ENCODE data around the gene TMEM131L. TPM values are rescaled to one million over a fixed set of nuclear protein-coding genes. Genes with fewer than 3 reads are reported as not detected.

The TMEM131L gene
- total and polyA plus RNA-seq, 5 experiments from 2014 or later: 13.8 to 72.6 (median 32.9) TPM

DNA sequence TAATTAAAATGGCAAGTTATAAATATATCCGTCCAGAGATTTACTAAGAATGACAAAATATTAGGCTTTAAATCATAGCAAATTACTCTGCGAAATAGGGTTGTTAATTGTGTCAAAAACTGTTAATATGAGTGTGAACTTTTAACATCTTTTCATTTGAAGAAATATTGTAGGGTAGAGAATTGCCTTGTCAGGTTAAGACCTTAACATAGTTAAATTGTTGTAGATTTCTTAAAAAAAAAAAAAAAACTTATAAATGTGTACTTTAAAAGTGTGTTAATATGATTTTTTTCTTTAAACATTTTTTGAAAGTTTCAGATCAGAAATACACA, 110.2 kb downstream of the TMEM131L start:
- POLR2A ChIA-PET: interaction anchor here (0.7 to 1.9 kb wide), 4 partner anchors 110 to 733 kb away, joined by 3 to 7 read pairs (median 4); partner anchors contain the start of gene TMEM131L
- Mint-ChIP-seq H3K36me3 (peaks cover 0 to 39% (median 3%) of the 10 kb centered on the region in 3 donors), H3K27ac (peak overlapping the region in 6 of 10 donors; percentile 22 to 65 (median 42)), H3K9me3 (no peaks in the 10 kb centered on the region), H3K4me1 (peaks cover 26 to 68% (median 57%) of the 10 kb centered on the region in 4 donors), H3K4me3 (no peak overlapping the region), H3K27me3 (no peaks in the 10 kb centered on the region)
- ATAC-seq (no peak), DNase-seq (no peak)

DNA sequence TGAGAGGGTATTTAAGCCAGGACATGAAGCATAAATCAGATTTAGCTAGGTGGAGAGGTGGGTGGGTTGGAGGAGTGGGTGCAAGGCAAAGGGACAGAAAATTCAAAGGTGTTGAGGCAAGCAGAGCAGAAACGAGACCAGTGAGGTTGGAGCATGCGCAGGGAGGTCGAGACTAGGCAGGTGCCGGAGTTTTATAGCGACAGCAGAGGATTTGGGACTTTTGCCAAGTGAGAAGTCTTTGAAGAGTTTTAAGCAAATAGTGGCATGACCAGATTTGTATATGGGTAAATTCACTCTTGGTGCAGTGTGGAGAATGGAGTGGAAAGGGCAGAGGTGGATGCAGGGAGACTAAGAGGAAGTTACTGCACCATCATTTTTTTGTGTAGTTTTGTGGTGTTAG, 110.9 kb downstream of the TMEM131L start:
- Mint-ChIP-seq H3K9me3 (no peaks in the 10 kb centered on the region), H3K36me3 (peaks cover 0 to 38% (median 3%) of the 10 kb centered on the region in 3 donors), H3K27me3 (no peaks in the 10 kb centered on the region), H3K27ac (peak overlapping the region in 9 of 10 donors; percentile 2 to 81 (median 57)), H3K4me3 (peak overlapping the region in 1 of 10 donors; percentile 41), H3K4me1 (peaks cover 23 to 67% (median 55%) of the 10 kb centered on the region in 4 donors)
- ATAC-seq: no peak
- no peak for DNase-seq
- POLR2A ChIA-PET: interaction anchor here (0.7 to 1.9 kb wide), 3 partner anchors 111 to 229 kb away, joined by 3 to 7 read pairs (median 4); partner anchors contain the start of gene TMEM131L

DNA sequence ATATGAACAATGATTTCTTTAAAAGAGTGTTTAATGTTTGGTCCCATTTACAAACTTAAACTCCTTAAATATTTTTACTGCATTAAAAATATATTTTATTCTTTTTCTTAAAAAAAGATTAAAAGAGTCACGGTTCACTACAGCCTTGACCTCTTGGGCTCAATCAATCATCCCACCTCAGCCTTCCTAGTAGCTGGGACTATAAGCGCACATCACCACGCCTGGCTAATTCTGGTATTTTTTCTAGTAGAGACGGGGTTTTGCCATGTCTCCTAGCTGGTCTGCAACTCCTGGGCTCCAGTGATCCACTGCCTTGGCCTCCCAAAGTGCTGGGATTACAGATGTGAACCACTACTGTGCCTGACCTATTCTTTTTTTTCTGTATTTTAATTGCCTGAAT, 113.2 kb downstream of the TMEM131L start:
- POLR2A ChIA-PET: no interaction called here
- peak overlapping the region in 8 of 10 donors; percentile 15 to 75 (median 48) for H3K27ac Mint-ChIP-seq
- no peak overlapping the region for H3K4me3 Mint-ChIP-seq
- no peaks in the 10 kb centered on the region for H3K9me3 Mint-ChIP-seq
- H3K4me1 Mint-ChIP-seq: peaks cover 15 to 62% (median 38%) of the 10 kb centered on the region in 4 donors
- no peak for ATAC-seq
- peaks cover 0 to 54% (median 9%) of the 10 kb centered on the region in 3 donors for H3K36me3 Mint-ChIP-seq
- DNase-seq: no peak
- no peaks in the 10 kb centered on the region for H3K27me3 Mint-ChIP-seq

DNA sequence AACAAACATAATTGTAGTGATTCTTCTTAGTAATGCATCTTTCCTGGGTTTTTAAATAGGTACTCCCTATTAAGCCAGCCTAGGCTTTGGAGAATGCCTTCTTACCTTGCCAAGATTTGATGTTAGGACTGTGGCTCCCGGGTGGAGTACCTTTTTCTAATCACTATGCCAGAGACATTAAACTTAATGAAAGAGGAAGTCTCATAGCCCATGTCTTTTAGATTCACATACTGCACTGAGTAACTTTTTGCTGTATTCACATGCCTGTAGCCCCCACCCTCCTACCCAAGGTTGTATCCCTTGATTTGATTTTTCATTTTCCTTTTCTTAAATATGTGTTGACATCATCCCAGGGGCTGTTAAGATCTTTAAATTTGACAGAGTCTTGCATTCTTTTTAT, 113.7 kb downstream of the TMEM131L start:
- Mint-ChIP-seq H3K36me3 (peaks cover 0 to 58% (median 9%) of the 10 kb centered on the region in 3 donors), H3K4me3 (no peak overlapping the region), H3K27ac (peak overlapping the region in 9 of 10 donors; percentile 10 to 75 (median 40)), H3K9me3 (no peaks in the 10 kb centered on the region), H3K27me3 (no peaks in the 10 kb centered on the region), H3K4me1 (peaks cover 16 to 62% (median 37%) of the 10 kb centered on the region in 4 donors)
- POLR2A ChIA-PET: no interaction called here
- no peak for ATAC-seq
- DNase-seq: no peak

DNA sequence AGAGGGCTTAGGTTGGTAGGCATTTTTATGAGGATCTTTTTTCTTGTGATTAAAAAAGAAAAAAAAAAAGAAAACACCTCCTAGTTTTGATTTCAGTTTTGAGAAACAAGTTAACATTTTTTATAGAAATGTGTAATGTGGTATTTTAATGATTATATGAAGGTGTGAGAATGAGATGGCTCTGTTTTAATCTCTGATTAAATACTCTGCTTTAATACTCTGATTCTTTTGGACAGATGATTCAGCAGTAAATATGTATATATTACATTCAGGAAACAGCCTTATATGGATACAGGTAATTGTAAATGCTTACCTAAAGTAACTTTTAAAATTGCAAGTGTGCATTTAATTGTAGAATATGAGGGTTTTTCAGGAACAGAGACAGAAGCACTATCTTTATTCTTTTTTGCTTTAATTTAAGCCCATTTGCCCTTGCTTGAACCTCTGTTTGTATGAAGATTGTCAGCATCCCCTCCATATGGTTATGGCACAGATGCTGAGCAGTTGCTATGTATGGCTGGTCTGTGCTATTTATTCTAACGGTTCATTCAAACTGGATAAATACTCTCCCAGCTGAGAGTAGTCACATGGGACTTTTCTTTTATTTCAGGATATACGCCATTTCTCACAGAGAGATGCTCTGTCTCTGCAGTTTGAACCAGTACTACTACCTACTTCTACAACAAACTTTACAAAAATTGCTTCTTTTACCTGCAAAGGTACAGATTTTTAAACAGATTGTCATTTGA, 117.0 kb downstream of the TMEM131L start:
- peaks cover 6 to 41% (median 24%) of the 10 kb centered on the region in 4 donors for H3K4me1 Mint-ChIP-seq
- H3K27ac Mint-ChIP-seq: peak overlapping the region in 6 of 10 donors; percentile 5 to 65 (median 43)
- no peak overlapping the region for H3K4me3 Mint-ChIP-seq
- DNase-seq (no peak), ATAC-seq (no peak)
- H3K27me3 Mint-ChIP-seq: no peaks in the 10 kb centered on the region
- H3K36me3 Mint-ChIP-seq: peaks cover 0 to 77% (median 12%) of the 10 kb centered on the region in 3 donors
- POLR2A ChIA-PET: interaction anchor here (0.7 kb wide), 1 partner anchor 384 kb away, joined by 6 read pairs; no protein-coding TSS in a partner anchor
- no peaks in the 10 kb centered on the region for H3K9me3 Mint-ChIP-seq

DNA sequence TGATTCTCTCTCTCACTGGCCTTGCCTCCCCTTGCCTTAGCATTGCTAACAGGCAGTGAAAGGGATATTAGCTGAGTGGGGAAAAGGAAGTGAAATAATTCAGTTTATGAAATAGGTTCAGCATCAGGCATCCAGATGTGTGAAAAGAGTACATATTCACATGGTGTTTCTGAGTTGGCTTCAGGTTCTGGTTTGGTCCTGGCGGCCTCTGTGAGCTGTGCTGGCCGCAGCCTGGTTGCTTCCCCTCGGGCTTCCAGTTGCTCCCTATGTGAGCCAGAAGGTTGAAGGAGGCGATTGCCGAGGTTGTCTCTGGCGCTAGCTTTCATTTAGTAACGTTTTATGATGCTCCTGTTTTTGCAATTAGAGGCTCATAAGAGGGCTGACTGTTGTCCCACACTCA, 118.9 kb downstream of the TMEM131L start:
- ATAC-seq (no peak), DNase-seq (no peak)
- Mint-ChIP-seq H3K27ac (peak overlapping the region in 8 of 10 donors; percentile 32 to 87 (median 67)), H3K4me3 (no peak overlapping the region), H3K27me3 (no peaks in the 10 kb centered on the region), H3K4me1 (peaks cover 6 to 35% (median 17%) of the 10 kb centered on the region in 4 donors), H3K9me3 (no peaks in the 10 kb centered on the region), H3K36me3 (peaks cover 1 to 89% (median 17%) of the 10 kb centered on the region in 3 donors)
- POLR2A ChIA-PET: interaction anchor here (1.0 kb wide), 1 partner anchor 11 kb away, joined by 3 read pairs; no protein-coding TSS in a partner anchor

DNA sequence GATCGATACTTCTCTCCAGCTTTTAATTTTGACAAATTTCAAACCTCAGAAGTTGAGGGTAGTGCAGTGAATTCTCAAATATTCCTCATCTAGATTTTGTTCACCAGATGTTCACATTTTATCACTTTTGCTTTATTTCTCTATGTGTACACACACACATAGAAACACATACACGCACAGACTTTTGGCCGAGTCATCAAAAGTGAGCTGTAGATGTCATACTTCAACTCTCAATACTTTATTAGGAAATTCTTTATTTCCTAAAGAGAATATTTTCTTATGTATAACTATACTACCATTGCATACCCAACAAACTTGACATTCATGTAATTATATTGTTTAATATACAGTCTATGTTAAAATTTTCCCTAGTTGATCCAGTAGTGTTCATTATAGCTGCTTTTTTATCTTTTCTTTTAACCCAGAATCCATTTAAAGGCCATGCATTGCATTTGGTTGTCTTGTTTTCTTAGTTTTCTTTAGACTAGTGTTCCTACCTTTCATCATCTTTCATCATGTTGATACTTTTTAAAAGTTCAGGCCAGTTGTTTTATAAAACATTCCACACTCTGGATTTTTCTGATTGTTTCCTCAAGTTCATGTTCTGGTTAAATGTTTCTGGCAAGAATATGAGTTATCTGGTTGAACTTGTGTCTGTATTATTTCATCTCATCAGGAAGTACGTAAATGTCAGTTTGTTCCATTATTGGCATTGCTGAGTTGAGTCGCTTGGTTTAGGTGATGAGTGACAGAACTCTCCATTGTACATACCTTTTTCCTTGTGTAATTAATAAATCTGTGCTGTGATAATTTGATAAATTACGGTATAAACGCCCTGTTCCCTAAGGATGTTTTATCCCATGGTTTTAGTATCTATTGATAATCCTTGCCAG, 123.8 kb downstream of the TMEM131L start:
- Mint-ChIP-seq H3K36me3 (peaks cover 7 to 92% (median 29%) of the 10 kb centered on the region in 3 donors), H3K27me3 (no peaks in the 10 kb centered on the region), H3K4me3 (no peak overlapping the region), H3K4me1 (peaks cover 0 to 9% (median 3%) of the 10 kb centered on the region in 4 donors), H3K9me3 (no peaks in the 10 kb centered on the region), H3K27ac (peak overlapping the region in 1 of 10 donors; percentile 24)
- POLR2A ChIA-PET: no interaction called here
- DNase-seq (no peak), ATAC-seq (no peak)

DNA sequence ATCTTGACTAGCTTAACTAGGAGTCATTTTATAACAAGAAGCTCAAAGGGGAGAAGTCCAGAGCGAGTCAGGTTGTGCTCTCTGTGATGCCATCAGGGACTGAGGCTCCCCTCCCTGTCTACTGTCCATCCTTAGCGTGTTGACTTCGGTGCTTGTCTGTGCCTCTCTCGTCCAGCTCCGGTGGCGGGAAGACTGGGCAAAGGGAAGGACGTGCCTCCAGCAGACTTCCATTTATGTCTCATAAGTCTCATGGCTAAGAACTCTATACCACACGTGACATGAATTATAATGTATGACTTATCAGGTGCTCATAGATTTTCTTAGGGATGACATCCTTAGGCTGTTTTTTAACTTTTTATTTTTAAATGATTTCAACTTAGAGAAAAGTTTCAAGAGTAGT, 125.3 kb downstream of the TMEM131L start:
- peaks cover 7 to 91% (median 26%) of the 10 kb centered on the region in 3 donors for H3K36me3 Mint-ChIP-seq
- DNase-seq (no peak), ATAC-seq (no peak)
- H3K27me3 Mint-ChIP-seq: no peaks in the 10 kb centered on the region
- peaks cover 0 to 9% (median 3%) of the 10 kb centered on the region in 4 donors for H3K4me1 Mint-ChIP-seq
- POLR2A ChIA-PET: no interaction called here
- no peaks in the 10 kb centered on the region for H3K9me3 Mint-ChIP-seq
- H3K27ac Mint-ChIP-seq: peak overlapping the region in 1 of 10 donors; percentile 22
- no peak overlapping the region for H3K4me3 Mint-ChIP-seq

DNA sequence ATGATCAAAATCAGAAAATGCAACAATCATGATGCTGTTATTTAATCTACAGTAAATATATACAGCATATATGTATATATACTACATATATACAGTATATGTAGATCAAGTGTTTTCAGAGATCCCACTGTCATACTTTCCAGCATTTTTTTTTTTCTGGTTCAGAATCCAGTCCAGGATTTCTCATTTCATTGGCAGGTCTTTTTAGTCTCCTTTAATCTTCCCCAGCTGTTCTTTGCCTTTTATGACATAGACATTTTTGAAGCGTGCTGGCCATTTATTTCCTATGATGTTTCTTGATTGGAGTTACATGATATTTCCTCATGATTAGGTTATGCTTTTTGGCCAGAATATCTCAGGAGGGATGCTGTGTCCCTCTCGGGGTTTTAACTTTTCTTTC, 125.9 kb downstream of the TMEM131L start:
- no peak for ATAC-seq
- peaks cover 7 to 90% (median 26%) of the 10 kb centered on the region in 3 donors for H3K36me3 Mint-ChIP-seq
- H3K4me1 Mint-ChIP-seq: peaks cover 0 to 6% (median 4%) of the 10 kb centered on the region in 4 donors
- H3K9me3 Mint-ChIP-seq: no peaks in the 10 kb centered on the region
- DNase-seq: no peak
- POLR2A ChIA-PET: no interaction called here
- no peaks in the 10 kb centered on the region for H3K27me3 Mint-ChIP-seq
- H3K27ac Mint-ChIP-seq: no peak overlapping the region
- H3K4me3 Mint-ChIP-seq: no peak overlapping the region

DNA sequence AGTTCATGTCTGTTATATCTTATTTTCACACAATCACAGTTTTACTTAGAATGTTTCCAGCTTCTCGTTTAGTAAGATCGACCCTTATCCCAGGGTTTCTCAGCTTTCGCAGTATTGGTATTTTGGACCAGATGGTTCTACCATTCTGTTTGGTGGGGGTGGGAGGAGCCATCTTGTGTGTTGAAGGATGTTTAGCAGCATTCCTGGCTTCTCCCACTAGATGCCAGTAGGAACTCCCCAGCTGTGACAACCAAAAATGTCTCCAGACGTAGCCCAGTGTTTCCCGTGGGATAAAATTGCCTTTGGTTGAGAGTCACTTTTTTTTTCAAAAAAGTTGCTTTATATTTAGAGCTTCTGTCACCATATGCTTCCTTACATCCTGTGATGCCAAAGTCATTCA, 127.0 kb downstream of the TMEM131L start:
- Mint-ChIP-seq H3K4me1 (peaks cover 0 to 3% (median 2%) of the 10 kb centered on the region in 4 donors), H3K27ac (peak overlapping the region in 2 of 10 donors; percentile 7 to 20), H3K27me3 (no peaks in the 10 kb centered on the region), H3K4me3 (no peak overlapping the region), H3K9me3 (no peaks in the 10 kb centered on the region), H3K36me3 (peaks cover 7 to 91% (median 28%) of the 10 kb centered on the region in 3 donors)
- POLR2A ChIA-PET: no interaction called here
- DNase-seq (no peak), ATAC-seq (no peak)

DNA sequence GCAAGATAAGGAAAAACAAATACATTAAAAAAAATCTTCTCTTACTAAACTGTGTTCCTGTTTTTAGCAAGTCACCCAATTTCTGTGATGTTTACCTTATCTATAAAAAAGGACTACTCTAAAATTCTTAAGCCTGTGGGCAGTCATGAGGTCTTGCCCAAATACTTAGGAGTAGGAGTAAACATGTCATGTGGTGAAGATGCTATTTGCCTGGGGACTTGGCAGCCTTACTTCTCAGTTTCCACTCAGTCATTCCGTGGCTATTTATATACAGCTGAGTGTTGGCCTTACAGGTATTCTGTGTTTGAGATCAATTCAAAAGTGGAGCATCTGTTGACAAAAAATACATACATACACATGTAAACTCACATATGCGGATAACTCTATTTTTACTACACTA, 128.1 kb downstream of the TMEM131L start:
- no peak for DNase-seq
- H3K27ac Mint-ChIP-seq: peak overlapping the region in 4 of 10 donors; percentile 19 to 68 (median 48)
- H3K36me3 Mint-ChIP-seq: peaks cover 7 to 91% (median 34%) of the 10 kb centered on the region in 3 donors
- no peaks in the 10 kb centered on the region for H3K27me3 Mint-ChIP-seq
- H3K9me3 Mint-ChIP-seq: no peaks in the 10 kb centered on the region
- no peak overlapping the region for H3K4me3 Mint-ChIP-seq
- peaks cover 0 to 7% (median 1%) of the 10 kb centered on the region in 4 donors for H3K4me1 Mint-ChIP-seq
- POLR2A ChIA-PET: interaction anchor here (0.5 to 0.9 kb wide), 2 partner anchors 9 to 32 kb away, joined by 3 to 4 read pairs; no protein-coding TSS in a partner anchor
- no peak for ATAC-seq

DNA sequence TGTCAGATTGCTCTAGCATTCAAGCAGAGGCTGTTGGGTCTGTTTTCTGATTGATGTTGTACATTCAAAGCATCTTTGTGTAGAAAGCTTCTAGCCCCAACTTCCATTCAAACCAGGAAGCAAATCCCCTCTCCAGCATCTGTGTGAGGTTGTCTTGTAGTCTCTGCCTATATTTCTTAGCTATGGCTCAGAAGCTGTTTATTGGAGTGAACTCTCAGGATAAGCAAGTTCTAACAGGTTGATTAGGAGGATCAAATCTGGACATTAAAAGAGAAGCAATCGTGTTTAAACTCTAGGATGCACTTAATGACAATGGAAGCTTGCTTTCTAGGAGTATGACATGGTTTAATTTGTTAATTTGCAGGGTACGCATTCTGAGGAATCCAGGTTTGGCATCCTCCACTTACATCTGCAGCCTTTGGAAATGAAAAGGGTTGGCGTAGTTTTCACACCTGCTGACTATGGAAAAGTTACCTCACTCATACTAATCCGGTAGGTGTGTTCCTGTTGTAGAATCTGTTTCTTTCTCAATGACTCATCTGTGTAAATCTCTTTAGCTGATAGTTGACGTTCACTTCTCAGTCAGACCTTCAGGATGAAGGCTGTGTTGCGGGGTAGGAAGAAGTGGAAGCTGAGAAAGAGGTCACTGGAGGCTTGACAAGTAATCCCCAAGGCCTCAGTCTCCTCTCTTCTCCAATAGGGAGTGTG, 129.9 kb downstream of the TMEM131L start:
- POLR2A ChIA-PET: interaction anchor here (1.1 kb wide), 1 partner anchor 11 kb away, joined by 3 read pairs; no protein-coding TSS in a partner anchor
- Mint-ChIP-seq H3K36me3 (peaks cover 0 to 90% (median 32%) of the 10 kb centered on the region in 3 donors), H3K27ac (peak overlapping the region in 6 of 10 donors; percentile 26 to 84 (median 32)), H3K4me3 (no peak overlapping the region), H3K4me1 (peaks cover 0 to 7% (median 1%) of the 10 kb centered on the region in 4 donors), H3K27me3 (no peaks in the 10 kb centered on the region), H3K9me3 (no peaks in the 10 kb centered on the region)
- ATAC-seq: no peak
- DNase-seq: no peak
